ENCODE measurements around the gene CASP1.
A peak's percentile ranks its signal among the peaks of the same experiment; 100 is the strongest.
"Not testable (repeated sequence)": the region's sequence is repeated elsewhere in the genome, so short reads cannot be mapped to it uniquely, and the experiment has no call there.

The CASP1 gene

DNA sequence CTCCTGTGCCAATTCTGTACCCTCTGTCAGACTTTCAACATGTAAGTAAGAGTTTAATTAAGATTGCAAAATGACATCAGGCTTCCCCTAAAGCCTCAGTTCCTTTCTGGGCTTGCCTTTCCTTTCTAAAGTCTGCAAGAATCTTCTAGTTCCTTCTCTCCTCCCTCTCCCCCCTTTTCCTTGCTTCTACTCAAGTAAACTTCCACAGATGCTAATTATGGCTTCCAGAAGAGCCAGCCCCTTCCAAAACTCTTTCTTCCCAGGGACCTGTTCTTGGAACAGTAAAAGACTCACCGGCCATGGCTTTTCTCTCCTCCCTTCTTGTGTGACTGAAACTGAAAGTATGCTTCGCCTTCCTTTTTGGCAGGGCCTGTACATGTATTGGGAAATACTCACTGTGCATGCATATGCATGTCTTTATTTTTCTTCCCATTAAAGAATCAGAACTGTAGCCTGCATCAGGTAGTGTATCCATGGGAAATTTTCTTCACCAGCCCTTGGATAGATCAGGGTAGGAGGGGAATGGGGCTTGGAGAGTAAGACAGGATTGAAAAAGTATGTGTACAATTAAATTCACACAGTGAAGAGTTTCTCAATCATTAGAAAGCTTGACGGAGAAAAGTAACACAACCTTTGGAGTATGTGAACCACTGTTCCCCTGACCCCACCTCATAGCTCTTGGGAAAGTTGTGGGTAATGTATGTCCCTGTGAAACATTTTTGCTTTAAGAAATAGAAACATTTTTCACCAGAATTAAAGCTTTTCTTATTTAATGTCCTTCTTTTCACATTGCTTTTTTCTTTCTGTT is at the start of gene CASP1:
CASP1 (minus strand) TSS at position 332 of the 808 bp plus-strand sequence; CDS start at position 301, 31 bp downstream.
- DNase-seq (ENCODE audit: low read depth) = peak; percentile 92

GRCh38 chr11:105081412-105082150 is 46.6 kb upstream of the CASP1 start:
- DNase-seq (ENCODE audit: low read depth) = no peak

GRCh38 chr11:105080171-105080906 is 45.4 kb upstream of the CASP1 start:
- not testable (repeated sequence) for DNase-seq (ENCODE audit: low read depth)

DNA sequence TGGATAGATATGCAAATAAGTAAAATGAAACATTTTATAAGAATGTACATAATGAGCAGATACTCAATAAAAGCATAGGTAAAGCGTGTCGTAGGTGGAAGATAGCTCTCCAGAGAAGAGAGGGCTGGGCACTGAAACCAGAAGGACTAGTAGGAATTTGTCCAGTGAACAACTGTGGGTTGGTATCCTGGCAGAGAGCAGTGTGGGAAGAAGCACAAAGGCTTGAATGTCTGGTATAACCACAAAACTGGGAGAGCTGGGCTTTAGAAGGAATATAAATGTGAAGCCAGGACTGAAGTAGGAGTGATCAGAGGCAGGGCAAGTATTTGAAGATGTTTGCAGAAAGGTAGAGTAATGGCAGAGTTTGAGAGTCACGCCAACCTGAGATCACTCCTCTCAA is 43.3 kb upstream of the CASP1 start:
- DNase-seq (ENCODE audit: low read depth) = no peak

GRCh38 chr11:105077141-105077790 is 42.3 kb upstream of the CASP1 start:
- DNase-seq (ENCODE audit: low read depth) = not testable (repeated sequence)

- DNase-seq (ENCODE audit: low read depth) = no peak
These were observed 39.2 kb upstream of the CASP1 start for GRCh38 chr11:105074166-105074530.

DNA sequence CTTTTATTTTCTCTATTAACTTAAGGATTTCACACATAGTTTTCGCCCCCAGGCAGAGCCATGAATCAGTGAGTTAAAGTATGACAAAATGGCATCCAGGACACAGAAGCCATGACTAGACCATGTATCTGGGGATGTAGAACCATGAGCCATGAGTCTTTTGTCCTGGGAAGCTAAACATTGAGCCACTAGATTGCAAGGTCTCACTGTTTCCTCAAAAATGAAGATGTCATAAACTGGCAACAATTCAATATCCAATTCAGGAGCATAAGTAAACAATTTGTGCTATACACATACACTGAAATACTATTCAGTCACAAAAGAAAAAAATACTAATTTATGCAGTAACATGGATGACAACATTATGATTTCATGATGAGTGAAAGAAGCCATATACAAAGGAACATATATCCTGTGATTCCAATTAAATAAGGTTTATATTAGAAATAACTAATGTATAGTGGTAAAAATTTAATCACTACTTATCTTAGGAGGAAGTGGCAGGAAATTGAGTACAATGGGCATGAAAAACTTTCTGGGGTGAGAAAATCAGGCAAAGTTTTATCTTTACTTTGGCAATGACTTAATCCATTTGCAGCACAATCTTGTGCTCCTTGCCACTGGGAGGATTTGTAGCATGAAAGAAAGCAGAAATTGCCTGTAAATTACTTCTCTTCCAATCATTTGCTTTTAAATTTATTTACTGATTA is 38.7 kb upstream of the CASP1 start:
- DNase-seq (ENCODE audit: low read depth) = no peak

- not testable (repeated sequence) for DNase-seq (ENCODE audit: low read depth)
These were observed 37.1 kb upstream of the CASP1 start for GRCh38 chr11:105072080-105072479.

DNA sequence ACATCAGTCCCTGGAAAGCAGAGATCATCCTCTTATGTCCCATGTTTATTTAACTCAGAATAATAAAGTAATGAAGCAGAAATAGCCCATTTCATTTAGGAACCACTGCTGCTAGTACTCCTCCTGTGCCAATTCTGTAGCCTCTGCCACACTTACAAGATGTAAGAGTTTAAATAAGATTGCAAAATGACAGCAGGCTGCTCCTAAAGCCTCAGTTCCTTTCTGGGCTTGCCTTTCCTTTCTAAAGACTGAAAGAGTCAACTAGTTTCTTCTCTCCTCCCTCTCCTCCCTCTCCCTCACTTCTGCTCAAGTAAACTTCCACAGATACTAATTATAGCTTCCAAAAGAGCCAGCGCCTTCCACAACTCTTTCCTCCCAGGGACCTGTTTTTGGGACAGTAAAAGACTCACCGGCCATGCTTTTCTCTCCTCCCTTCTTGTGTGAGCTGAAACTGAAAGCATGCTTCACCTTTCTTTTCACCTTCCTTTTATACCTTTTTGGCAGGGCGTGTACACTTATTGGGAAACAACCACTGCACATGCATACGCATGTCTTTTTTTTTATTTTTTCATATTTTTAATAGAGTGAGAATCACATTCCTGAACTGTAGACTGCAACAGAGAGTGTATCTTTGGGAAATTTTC is 36.3 kb upstream of the CASP1 start:
- no peak for DNase-seq (ENCODE audit: low read depth)

DNA sequence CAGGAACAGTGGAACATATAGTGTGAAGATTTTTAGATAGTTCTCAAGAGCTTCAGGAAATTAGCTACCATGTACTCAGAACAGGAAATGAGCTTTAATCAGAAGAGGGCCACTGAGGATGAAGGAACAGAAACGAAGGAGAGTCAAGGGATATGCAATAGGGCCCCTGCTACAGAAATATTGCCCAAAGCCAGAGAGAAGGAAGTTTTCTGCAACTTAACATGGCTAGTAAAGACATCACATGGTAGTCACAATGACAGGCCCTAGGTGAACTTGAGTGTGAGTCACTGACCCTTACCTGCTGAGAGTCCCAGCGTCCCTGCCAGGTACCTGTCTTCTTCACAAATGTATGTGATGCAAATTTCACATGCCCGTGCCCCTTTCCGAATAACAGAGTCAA is 35.4 kb upstream of the CASP1 start:
- no peak for DNase-seq (ENCODE audit: low read depth)

- not testable (repeated sequence) for DNase-seq (ENCODE audit: low read depth)
These were observed 34.8 kb upstream of the CASP1 start for GRCh38 chr11:105069749-105070148.

- DNase-seq (ENCODE audit: low read depth) = not testable (repeated sequence)
These were observed 28.4 kb upstream of the CASP1 start for GRCh38 chr11:105063245-105063941.

GRCh38 chr11:105057432-105057831 is 22.5 kb upstream of the CASP1 start:
- no peak for DNase-seq (ENCODE audit: low read depth)

DNA sequence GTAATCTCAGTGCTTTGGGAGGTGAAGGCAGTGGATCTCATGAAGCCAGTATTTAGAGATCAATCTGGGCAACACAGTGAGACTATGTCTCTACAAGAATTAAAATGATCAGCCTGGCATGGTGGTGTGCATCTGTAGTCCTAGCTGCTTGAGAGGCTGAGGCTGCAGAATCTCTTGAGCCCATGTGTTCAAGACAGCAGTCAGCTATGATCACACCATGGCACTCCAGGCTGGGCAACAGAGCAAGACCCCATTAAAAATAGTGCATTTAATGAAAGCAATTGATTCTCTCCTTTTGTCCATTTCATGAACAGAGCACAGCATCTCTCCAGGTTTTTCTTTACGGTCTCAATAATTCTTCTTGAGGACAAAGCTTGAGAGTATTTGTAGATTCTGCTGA is 21.5 kb upstream of the CASP1 start:
- no peak for DNase-seq (ENCODE audit: low read depth)

GRCh38 chr11:105054723-105055493 is 20.0 kb upstream of the CASP1 start:
- DNase-seq (ENCODE audit: low read depth) = no peak

DNA sequence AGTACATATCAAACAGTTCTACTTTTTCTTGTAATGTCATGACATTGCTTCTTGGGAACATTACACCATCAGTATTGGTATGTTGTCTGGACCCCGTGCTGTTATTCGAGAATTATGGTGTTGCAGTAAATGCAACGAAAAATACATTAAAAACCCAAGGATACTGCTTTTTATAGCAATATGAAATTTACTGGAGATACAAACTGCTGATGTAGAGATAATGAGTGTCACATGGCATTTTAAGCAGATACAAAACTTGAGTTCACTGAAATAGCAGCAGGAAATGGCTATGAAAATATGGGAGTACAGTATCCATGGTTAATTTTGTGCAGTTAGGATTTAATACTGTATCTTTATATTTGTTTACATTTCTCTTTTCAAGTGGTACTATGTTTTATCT is 17.5 kb upstream of the CASP1 start:
- DNase-seq (ENCODE audit: low read depth) = no peak

DNA sequence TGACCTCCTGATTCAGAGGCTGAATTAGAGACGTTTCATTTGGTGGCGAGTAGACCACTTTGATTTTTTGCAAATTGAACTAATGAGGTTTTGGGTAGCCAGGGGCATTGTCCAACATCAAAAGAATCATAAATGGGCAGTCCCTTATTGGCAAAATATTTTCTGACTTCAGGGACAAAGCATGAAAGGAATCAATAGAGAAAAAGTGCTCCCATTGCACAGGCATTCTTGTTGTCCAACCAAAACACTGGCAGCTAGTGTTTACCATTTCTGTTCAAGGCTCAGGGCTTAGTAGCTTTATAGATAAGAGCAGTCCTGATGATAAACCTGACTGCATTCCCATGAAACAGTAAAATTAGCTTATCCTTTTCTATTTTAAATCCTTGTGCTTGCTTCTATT is 16.6 kb upstream of the CASP1 start:
- no peak for DNase-seq (ENCODE audit: low read depth)

DNA sequence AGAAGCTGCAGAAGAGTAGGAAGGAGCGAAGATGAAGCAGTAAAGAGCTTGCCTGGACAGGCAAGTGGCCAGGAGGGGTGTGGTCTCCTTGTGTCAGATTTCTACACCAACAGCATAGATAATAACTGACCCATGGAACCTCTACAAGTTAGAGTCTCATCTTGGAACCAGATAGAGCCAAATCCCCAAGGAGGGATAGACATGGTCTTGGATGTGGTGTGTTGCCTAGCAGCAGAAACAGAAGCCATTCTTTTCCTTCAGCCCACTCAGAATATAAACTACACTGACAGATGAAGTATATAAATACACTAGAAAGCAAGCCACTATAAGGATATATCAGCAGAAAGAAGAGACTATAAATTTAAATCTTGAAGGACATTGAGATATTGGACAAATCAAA is 14.5 kb upstream of the CASP1 start:
- no peak for DNase-seq (ENCODE audit: low read depth)

- peak; percentile 100 for DNase-seq (ENCODE audit: low read depth)
These were observed 12.1 kb upstream of the CASP1 start for GRCh38 chr11:105046898-105047579.

Data from iris pigment epithelial cell (primary cell).